ENCODE data around the gene PLEKHA5. TPM values are rescaled to one million over a fixed set of nuclear protein-coding genes. Genes with fewer than 3 reads are reported as not detected.
A peak's percentile ranks its signal among the peaks of the same experiment; 100 is the strongest.

PLEKHA5 gene
- total RNA-seq, 1 donor, result 40.7 TPM

DNA sequence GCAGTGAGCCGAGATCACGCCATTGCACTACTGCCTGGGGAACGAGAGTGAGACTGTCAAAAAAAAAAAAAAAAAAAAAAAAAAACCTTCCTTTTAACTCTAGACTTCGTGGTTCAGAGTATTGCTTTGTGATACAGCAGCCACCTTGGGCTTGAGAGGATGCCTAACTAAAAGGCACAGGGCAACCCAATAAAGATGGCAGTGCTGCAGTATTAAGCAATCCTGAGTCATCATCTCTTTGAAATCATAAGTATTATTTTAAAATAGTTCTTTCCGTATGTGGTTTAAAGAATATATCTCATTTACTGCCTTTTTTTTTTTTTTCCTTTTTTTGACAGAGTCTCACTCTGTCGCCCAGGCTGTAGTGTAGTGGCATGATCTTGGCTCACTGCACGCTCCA is 116.1 kb downstream of the PLEKHA5 start:
- no peak for DNase-seq (ENCODE audit: low read depth)
- TF ChIP-seq, protein P1, sequence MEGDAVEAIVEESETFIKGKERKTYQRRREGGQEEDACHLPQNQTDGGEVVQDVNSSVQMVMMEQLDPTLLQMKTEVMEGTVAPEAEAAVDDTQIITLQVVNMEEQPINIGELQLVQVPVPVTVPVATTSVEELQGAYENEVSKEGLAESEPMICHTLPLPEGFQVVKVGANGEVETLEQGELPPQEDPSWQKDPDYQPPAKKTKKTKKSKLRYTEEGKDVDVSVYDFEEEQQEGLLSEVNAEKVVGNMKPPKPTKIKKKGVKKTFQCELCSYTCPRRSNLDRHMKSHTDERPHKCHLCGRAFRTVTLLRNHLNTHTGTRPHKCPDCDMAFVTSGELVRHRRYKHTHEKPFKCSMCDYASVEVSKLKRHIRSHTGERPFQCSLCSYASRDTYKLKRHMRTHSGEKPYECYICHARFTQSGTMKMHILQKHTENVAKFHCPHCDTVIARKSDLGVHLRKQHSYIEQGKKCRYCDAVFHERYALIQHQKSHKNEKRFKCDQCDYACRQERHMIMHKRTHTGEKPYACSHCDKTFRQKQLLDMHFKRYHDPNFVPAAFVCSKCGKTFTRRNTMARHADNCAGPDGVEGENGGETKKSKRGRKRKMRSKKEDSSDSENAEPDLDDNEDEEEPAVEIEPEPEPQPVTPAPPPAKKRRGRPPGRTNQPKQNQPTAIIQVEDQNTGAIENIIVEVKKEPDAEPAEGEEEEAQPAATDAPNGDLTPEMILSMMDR (IDR thresholded peaks at IDR 0.05; ENCODE audit: insufficient read depth, low read length), result no peak
- H3K4me3 ChIP-seq (ENCODE audit: low read depth, low read length), result no peak overlapping the region

- TF ChIP-seq, protein P1 (IDR thresholded peaks at IDR 0.05; ENCODE audit: insufficient read depth, low read length), result no peak
- DNase-seq (ENCODE audit: low read depth), result no peak
- no peak overlapping the region for H3K4me3 ChIP-seq (ENCODE audit: low read depth, low read length)
Measured at GRCh38 chr12:19246933-19247332, 117.4 kb downstream of the PLEKHA5 start.

- TF ChIP-seq, protein P1 (IDR thresholded peaks at IDR 0.05; ENCODE audit: insufficient read depth, low read length), result no peak
- H3K4me3 ChIP-seq (ENCODE audit: low read depth, low read length), result no peak overlapping the region
- peak; percentile 73 for DNase-seq (ENCODE audit: low read depth)
Measured at GRCh38 chr12:19248929-19249602, 119.5 kb downstream of the PLEKHA5 start.

DNA sequence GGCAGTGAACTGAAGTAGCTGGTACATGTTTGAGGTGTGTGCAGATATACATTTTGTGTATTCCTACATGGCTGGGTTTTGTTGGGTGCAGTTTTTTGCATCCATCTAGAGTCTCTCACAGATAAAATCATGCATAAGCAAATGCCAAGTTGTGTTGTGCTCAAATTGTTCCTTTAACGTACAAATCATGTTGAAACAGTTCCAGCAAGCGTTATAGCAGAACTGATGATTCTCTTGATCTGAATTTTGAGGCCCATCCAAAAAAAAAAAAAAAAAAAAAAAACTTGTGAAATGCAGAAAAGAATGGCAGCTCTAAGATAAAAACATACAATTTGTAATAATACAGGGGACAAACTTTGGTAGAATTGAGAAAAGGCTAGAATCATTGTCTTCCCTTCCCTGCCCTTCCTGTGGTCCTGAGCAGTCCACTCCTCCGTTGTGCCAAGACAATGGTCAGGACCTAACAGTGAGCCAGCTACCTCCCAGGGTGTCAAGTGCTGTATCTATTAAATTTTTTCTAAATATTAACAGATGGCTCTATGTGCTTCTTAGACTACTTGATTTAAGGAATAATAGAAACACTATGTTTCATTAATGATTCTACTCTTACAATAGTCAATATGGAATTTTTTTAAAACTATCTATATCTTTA is 122.1 kb downstream of the PLEKHA5 start:
- TF ChIP-seq, protein P1 (IDR thresholded peaks at IDR 0.05; ENCODE audit: insufficient read depth, low read length), result no peak
- no peak overlapping the region for H3K4me3 ChIP-seq (ENCODE audit: low read depth, low read length)
- DNase-seq (ENCODE audit: low read depth), result peak; percentile 38

- H3K4me3 ChIP-seq (ENCODE audit: low read depth, low read length), result no peak overlapping the region
- DNase-seq (ENCODE audit: low read depth), result no peak
- TF ChIP-seq, protein P1 (IDR thresholded peaks at IDR 0.05; ENCODE audit: insufficient read depth, low read length), result no peak
Measured at GRCh38 chr12:19260135-19260534, 130.6 kb downstream of the PLEKHA5 start.

GRCh38 chr12:19261773-19262172 is 132.2 kb downstream of the PLEKHA5 start:
- DNase-seq (ENCODE audit: low read depth), result no peak
- no peak overlapping the region for H3K4me3 ChIP-seq (ENCODE audit: low read depth, low read length)
- TF ChIP-seq, protein P1 (IDR thresholded peaks at IDR 0.05; ENCODE audit: insufficient read depth, low read length), result no peak

All from fibroblast of the aortic adventitia (primary cell).